SK-N-SH (cell line): ENCODE data around the gene RREB1. TPM values are rescaled to one million over a fixed set of nuclear protein-coding genes. Genes with fewer than 3 reads are reported as not detected.
A peak's percentile ranks its signal among the peaks of the same experiment; 100 is the strongest.

Source experiments
- CTCF ChIP-seq: fragments of 200-600 bp; sonication (generic); IDR thresholded peaks from 2 replicates; pipeline ENCODE4 v1.6.1; 2017; ENCODE audit warnings: antibody characterized with exemption, mild to moderate bottlenecking, moderate library complexity
- ELF1 ChIP-seq: IDR thresholded peaks from 2 replicates; pipeline ENCODE4 v1.4.0; 2012
- EP300 ChIP-seq, 2 experiments: IDR thresholded peaks; 2 replicates each; pipeline versions ENCODE4 v1.4.0 to v1.6.1; 2012; ENCODE audit warnings: borderline replicate concordance in 1 of 2, low read depth in 1 of 2, low read length in 1 of 2
- FOSL2 ChIP-seq: IDR thresholded peaks from 2 replicates; pipeline ENCODE4 v1.4.0; 2012; ENCODE audit warnings: low read depth, mild to moderate bottlenecking, moderate library complexity, borderline replicate concordance
- FOXJ3 ChIP-seq: sonication (generic); formaldehyde crosslinking; IDR thresholded peaks from 2 replicates; pipeline ENCODE4 v1.5.1; 2020; ENCODE audit warnings: mild to moderate bottlenecking, missing genetic modification reagents
- FOXM1 ChIP-seq: IDR thresholded peaks from 2 replicates; pipeline ENCODE4 v1.4.0; 2012; ENCODE audit warnings: low read depth, mild to moderate bottlenecking
- GATA2 ChIP-seq: sonication (generic); formaldehyde crosslinking; IDR thresholded peaks from 2 replicates; pipeline ENCODE4 v1.5.0; 2020; ENCODE audit warnings: mild to moderate bottlenecking, missing genetic modification reagents
- IRF3 ChIP-seq: fragments of 150-350 bp; IDR thresholded peaks from 2 replicates; pipeline ENCODE4 v1.6.1; 2016; ENCODE audit warnings: mild to moderate bottlenecking, low read depth, low read length
- JUND ChIP-seq: IDR thresholded peaks from 2 replicates; pipeline ENCODE4 v1.4.0; 2012
- MEF2A ChIP-seq: IDR thresholded peaks from 2 replicates; pipeline ENCODE4 v1.4.0; 2012; ENCODE audit warnings: low read depth, borderline replicate concordance
- PBX3 ChIP-seq: IDR thresholded peaks from 2 replicates; pipeline ENCODE4; 2012
- POLR2AphosphoS5 ChIP-seq: IDR thresholded peaks from 2 replicates; pipeline ENCODE4 v1.6.1; 2012; ENCODE audit warnings: low read depth, low read length
- RAD21 ChIP-seq: IDR thresholded peaks from 2 replicates; pipeline ENCODE4 v1.6.1; 2012; ENCODE audit warnings: mild to moderate bottlenecking, low read length
- REST ChIP-seq: IDR thresholded peaks from 2 replicates; pipeline ENCODE4 v1.6.1; 2012; ENCODE audit warnings: mild to moderate bottlenecking, low read depth, low read length, moderate library complexity
- TAF1 ChIP-seq: IDR thresholded peaks from 2 replicates; pipeline ENCODE4 v1.6.1; 2012; ENCODE audit warnings: low read depth, mild to moderate bottlenecking, low read length, moderate library complexity, borderline replicate concordance
- TCF12 ChIP-seq: IDR thresholded peaks from 2 replicates; pipeline ENCODE4 v1.4.0; 2012
- TEAD4 ChIP-seq: IDR thresholded peaks from 2 replicates; pipeline ENCODE4 v1.4.0; 2012; ENCODE audit warnings: mild to moderate bottlenecking, borderline replicate concordance; ENCODE audit not compliant: insufficient read depth
- USF1 ChIP-seq: IDR thresholded peaks from 2 replicates; pipeline ENCODE4 v1.4.0; 2012; ENCODE audit warnings: low read depth, borderline replicate concordance
- YY1 ChIP-seq: IDR thresholded peaks from 2 replicates; pipeline ENCODE4 v1.4.0; 2012; ENCODE audit warnings: low read depth, mild to moderate bottlenecking
- ZBTB33 ChIP-seq: IDR thresholded peaks from 2 replicates; pipeline ENCODE4 v1.4.0; 2012; ENCODE audit warnings: low read depth, borderline replicate concordance
- polyA plus RNA-seq, 3 experiments: library from polyadenylated mRNA; depleted of rRNA; stranded (reverse); fragments of >200 nt; gene quantifications; 2 replicates each; pipeline ENCODE4 v1.2.3, GENCODE V29; 2012

Gene RREB1
- polyA plus RNA-seq, 1 of the 3 experiments (the other 2 are of a cell fraction), result 2.0 TPM

- TF ChIP-seq IRF3 (no peak), PBX3 (0 out of 2 replicates have a peak, but pooled peaks have one; percentile 15), USF1 (no peak), FOXM1 (no peak), TCF12 (peak; percentile 49), ELF1 (no peak), FOSL2 (peak; percentile 47; the same call in 1 of the 2 replicates), REST (no peak), GATA2 (CRISPR knock-in tag) (no peak), EP300 (IDR thresholded peaks at IDR 0.05; ENCODE audit: borderline replicate concordance in 1 of 2, low read depth in 1 of 2, low read length in 1 of 2) (no peak), ZBTB33 (no peak), JUND (peak; percentile 37; the same call in 1 of the 2 replicates), POLR2AphosphoS5 (no peak), TEAD4 (no peak), RAD21 (no peak), TAF1 (peak; percentile 17; the same call in 1 of the 2 replicates), CTCF (no peak), MEF2A (no peak), FOXJ3 (no peak), YY1 (no peak)
- TF ChIP-seq, all 33 proteins: peak for 6
Observed at GRCh38 chr6:7058250-7058923, 49.4 kb upstream of the RREB1 start (continued).
